Metanephros (tissue), 1 donor: Measurements from ENCODE around the gene USP17L18. TPM values are rescaled to one million over a fixed set of nuclear protein-coding genes. Genes with fewer than 3 reads are reported as not detected.

ENCODE experiments used
- total RNA-seq: library from RNA; depleted of rRNA; stranded (reverse); fragments of >200 nt; gene quantifications from one replicate; pipeline ENCODE4 v1.2.3, GENCODE V29; 2014

Gene USP17L18
- total RNA-seq = not detected

GRCh38 chr4:9247953-9248680 is at the start of gene USP17L18:
Gene USP17L18 (plus strand): TSS chr4:9248630. CDS start chr4:9248630, 0 bp downstream.

DNA sequence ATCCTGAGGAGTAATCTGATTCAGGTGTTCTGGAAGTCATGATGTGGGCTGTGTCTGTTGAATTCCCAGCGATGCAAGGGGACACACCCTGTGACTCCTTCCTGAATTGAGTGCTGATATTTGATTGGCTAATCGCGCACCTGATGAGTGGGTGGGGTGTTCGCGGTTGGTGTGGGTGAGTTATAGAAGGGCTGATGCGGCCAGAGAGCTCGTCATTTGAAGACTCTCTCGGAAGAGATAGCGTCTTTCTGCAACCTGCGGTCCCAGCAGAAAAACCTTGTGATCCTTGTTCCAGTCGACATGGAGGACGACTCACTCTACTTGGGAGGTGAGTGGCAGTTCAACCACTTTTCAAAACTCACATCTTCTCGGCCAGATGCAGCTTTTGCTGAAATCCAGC is 38.1 kb upstream of the USP17L18 start, which contains the start of gene USP17L10:
Gene USP17L10, plus strand, starts transcription at position 301 of the 400 bp plus-strand sequence. Its CDS starts 0 bp downstream, at position 301.

GRCh38 chr4:9215105-9215504 is 33.3 kb upstream of the USP17L18 start, which contains the start of gene USP17L11:
Gene USP17L11 (plus strand): TSS chr4:9215405. CDS start chr4:9215405, 0 bp downstream.

DNA sequence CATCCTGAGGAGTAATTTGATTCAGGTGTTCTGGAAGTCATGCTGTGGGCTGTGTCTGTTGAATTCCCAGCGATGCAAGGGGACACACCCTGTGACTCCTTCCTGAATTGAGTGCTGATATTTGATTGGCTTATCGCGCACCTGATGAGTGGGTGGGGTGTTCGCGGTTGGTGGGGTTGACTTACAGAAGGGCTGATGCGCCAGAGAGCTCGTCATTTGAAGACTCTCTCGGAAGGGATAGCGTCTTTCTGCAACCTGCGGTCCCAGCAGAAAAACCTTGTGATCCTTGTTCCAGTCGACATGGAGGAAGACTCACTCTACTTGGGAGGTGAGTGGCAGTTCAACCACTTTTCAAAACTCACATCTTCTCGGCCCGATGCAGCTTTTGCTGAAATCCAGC is 28.6 kb upstream of the USP17L18 start, which contains the start of gene USP17L12:
Gene USP17L12, plus strand, starts transcription at position 301 of the 400 bp plus-strand sequence. Its CDS starts 0 bp downstream, at position 301.

DNA sequence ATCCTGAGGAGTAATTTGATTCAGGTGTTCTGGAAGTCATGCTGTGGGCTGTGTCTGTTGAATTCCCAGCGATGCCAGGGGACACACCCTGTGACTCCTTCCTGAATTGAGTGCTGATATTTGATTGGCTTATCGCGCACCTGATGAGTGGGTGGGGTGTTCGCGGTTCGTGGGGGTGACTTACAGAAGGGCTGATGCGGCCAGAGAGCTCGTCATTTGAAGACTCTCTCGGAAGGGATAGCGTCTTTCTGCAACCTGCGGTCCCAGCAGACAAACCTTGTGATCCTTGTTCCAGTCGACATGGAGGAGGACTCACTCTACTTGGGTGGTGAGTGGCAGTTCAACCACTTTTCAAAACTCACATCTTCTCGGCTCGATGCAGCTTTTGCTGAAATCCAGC is 23.8 kb upstream of the USP17L18 start, which contains the start of gene USP17L13:
Gene USP17L13, plus strand, starts transcription at position 301 of the 400 bp plus-strand sequence. Its CDS starts 0 bp downstream, at position 301.

DNA sequence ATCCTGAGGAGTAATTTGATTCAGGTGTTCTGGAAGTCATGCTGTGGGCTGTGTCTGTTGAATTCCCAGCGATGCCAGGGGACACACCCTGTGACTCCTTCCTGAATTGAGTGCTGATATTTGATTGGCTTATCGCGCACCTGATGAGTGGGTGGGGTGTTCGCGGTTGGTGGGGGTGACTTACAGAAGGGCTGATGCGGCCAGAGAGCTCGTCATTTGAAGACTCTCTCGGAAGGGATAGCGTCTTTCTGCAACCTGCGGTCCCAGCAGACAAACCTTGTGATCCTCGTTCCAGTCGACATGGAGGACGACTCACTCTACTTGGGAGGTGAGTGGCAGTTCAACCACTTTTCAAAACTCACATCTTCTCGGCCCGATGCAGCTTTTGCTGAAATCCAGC is 14.3 kb upstream of the USP17L18 start, which contains the start of gene USP17L15:
Gene USP17L15, plus strand, starts transcription at position 301 of the 400 bp plus-strand sequence. Its CDS starts 0 bp downstream, at position 301.

GRCh38 chr4:9243579-9243978 is 4.9 kb upstream of the USP17L18 start, which contains the start of gene USP17L17:
Gene USP17L17 (plus strand): TSS chr4:9243879. CDS start chr4:9243879, 0 bp downstream.

GRCh38 chr4:9253078-9253477 is 4.6 kb downstream of the USP17L18 start, which contains the start of gene USP17L19:
Gene USP17L19 (plus strand): TSS chr4:9253378. CDS start chr4:9253378, 0 bp downstream.

DNA sequence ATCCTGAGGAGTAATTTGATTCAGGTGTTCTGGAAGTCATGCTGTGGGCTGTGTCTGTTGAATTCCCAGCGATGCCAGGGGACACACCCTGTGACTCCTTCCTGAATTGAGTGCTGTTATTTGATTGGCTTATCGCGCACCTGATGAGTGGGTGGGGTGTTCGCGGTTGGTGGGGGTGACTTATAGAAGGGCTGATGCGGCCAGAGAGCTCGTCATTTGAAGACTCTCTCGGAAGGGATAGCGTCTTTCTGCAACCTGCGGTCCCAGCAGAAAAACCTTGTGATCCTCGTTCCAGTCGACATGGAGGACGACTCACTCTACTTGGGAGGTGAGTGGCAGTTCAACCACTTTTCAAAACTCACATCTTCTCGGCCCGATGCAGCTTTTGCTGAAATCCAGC is 9.4 kb downstream of the USP17L18 start, which contains the start of gene USP17L20:
Gene USP17L20, plus strand, starts transcription at position 301 of the 400 bp plus-strand sequence. Its CDS starts 0 bp downstream, at position 301.

GRCh38 chr4:9262572-9262971 is 14.1 kb downstream of the USP17L18 start, which contains the start of gene USP17L21:
Gene USP17L21 (plus strand): TSS chr4:9262872. CDS start chr4:9262872, 0 bp downstream.

GRCh38 chr4:9267319-9267718 is 18.9 kb downstream of the USP17L18 start, which contains the start of gene USP17L22:
Gene USP17L22 (plus strand): TSS chr4:9267619. CDS start chr4:9267619, 0 bp downstream.

Other genes with a start within 250 kb of the USP17L18 start
- not detected for gene FAM90A26, start 78.2 kb upstream of the USP17L18 start, total RNA-seq
- not detected for gene USP17L10, start 38.0 kb upstream of the USP17L18 start, total RNA-seq
- gene USP17L11, start 33.2 kb upstream of the USP17L18 start, total RNA-seq = not detected
- not detected for gene USP17L12, start 28.5 kb upstream of the USP17L18 start, total RNA-seq
- not detected for gene USP17L13, start 23.7 kb upstream of the USP17L18 start, total RNA-seq
- not detected for gene USP17L15, start 14.2 kb upstream of the USP17L18 start, total RNA-seq
- not detected for gene USP17L17, start 4.8 kb upstream of the USP17L18 start, total RNA-seq
- not detected for gene USP17L19, start 4.7 kb downstream of the USP17L18 start, total RNA-seq
- gene USP17L20, start 9.5 kb downstream of the USP17L18 start, total RNA-seq = not detected
- not detected for gene USP17L21, start 14.2 kb downstream of the USP17L18 start, total RNA-seq
- gene USP17L22, start 19.0 kb downstream of the USP17L18 start, total RNA-seq = not detected
- gene USP17L24, start 76.5 kb downstream of the USP17L18 start, total RNA-seq = not detected
- gene USP17L25, start 81.3 kb downstream of the USP17L18 start, total RNA-seq = not detected
- gene USP17L26, start 86.0 kb downstream of the USP17L18 start, total RNA-seq = not detected
- not detected for gene USP17L5, start 90.8 kb downstream of the USP17L18 start, total RNA-seq
- gene USP17L27, start 95.5 kb downstream of the USP17L18 start, total RNA-seq = not detected
- gene USP17L28, start 100.3 kb downstream of the USP17L18 start, total RNA-seq = not detected
- gene USP17L29, start 105.0 kb downstream of the USP17L18 start, total RNA-seq = not detected
- not detected for gene USP17L30, start 114.5 kb downstream of the USP17L18 start, total RNA-seq
- not detected for gene DEFB131A, start 195.8 kb downstream of the USP17L18 start, total RNA-seq